GM23248 (cell line): ENCODE measurements around the gene ATP6V0B. TPM values are rescaled to one million over a fixed set of nuclear protein-coding genes. Genes with fewer than 3 reads are reported as not detected.

Experiments used
- DNase-seq: peaks from one replicate; pipeline ENCODE4 v3.0.0-alpha.2; 2015
- H2AFZ ChIP-seq: fragments of 200-600 bp; sonication (generic); 2 replicates; pipeline ENCODE4 v1.6.1; 2016; ENCODE audit warnings: antibody characterized with exemption
- H3F3A ChIP-seq: fragments of 200-600 bp; sonication (generic); 2 replicates; pipeline ENCODE4 v1.6.1; 2016; ENCODE audit warnings: mild to moderate bottlenecking, antibody characterized with exemption, mixed run types; ENCODE audit not compliant: insufficient read depth
- H3K27ac ChIP-seq: fragments of 200-600 bp; sonication (generic); 2 replicates; pipeline ENCODE4 v1.5.1; 2016; ENCODE audit warnings: mild to moderate bottlenecking
- H3K27me3 ChIP-seq: fragments of 200-600 bp; sonication (generic); replicated peaks from 2 replicates; pipeline ENCODE4 v1.6.1; 2016; ENCODE audit warnings: mild to moderate bottlenecking; ENCODE audit not compliant: insufficient read depth
- H3K36me3 ChIP-seq: fragments of 200-600 bp; sonication (generic); 2 replicates; pipeline ENCODE4 v1.6.1; 2016; ENCODE audit warnings: low read depth, mild to moderate bottlenecking
- H3K4me1 ChIP-seq: fragments of 200-600 bp; sonication (generic); 2 replicates; pipeline ENCODE4 v1.6.1; 2016; ENCODE audit warnings: mild to moderate bottlenecking; ENCODE audit not compliant: insufficient read depth
- H3K4me2 ChIP-seq: fragments of 200-600 bp; sonication (generic); one replicate; pipeline ENCODE4 v1.6.1; 2016; ENCODE audit warnings: mild to moderate bottlenecking; ENCODE audit not compliant: unreplicated experiment
- H3K4me3 ChIP-seq: fragments of 200-600 bp; sonication (generic); 2 replicates; pipeline ENCODE4 v1.5.1; 2016; ENCODE audit warnings: mild to moderate bottlenecking
- H3K79me2 ChIP-seq: fragments of 200-600 bp; sonication (generic); 2 replicates; pipeline ENCODE4 v1.6.1; 2016; ENCODE audit warnings: mild to moderate bottlenecking; ENCODE audit not compliant: insufficient read depth
- H3K9ac ChIP-seq: fragments of 200-600 bp; sonication (generic); 2 replicates; pipeline ENCODE4 v1.6.1; 2016; ENCODE audit warnings: mild to moderate bottlenecking
- H3K9me2 ChIP-seq: fragments of 200-600 bp; sonication (generic); 2 replicates; pipeline ENCODE4 v1.6.1; 2016; ENCODE audit warnings: mixed run types, mild to moderate bottlenecking, moderate library complexity; ENCODE audit not compliant: insufficient read depth
- H3K9me3 ChIP-seq: fragments of 200-600 bp; sonication (generic); one replicate; pipeline ENCODE4 v1.6.1; 2017; ENCODE audit warnings: low read depth
- H4K20me1 ChIP-seq: fragments of 200-600 bp; sonication (generic); 2 replicates; pipeline ENCODE4 v1.6.0; 2016; ENCODE audit not compliant: insufficient read depth
- EZH2 ChIP-seq: fragments of 200-600 bp; sonication (generic); IDR thresholded peaks from 2 replicates; pipeline ENCODE4 v1.6.1; 2018; ENCODE audit warnings: antibody characterized with exemption, mild to moderate bottlenecking; ENCODE audit not compliant: insufficient read depth, poor library complexity, severe bottlenecking
- EZH2phosphoT487 ChIP-seq: fragments of 200-600 bp; sonication (generic); IDR thresholded peaks from 2 replicates; pipeline ENCODE4 v1.6.1; 2018; ENCODE audit warnings: antibody characterized with exemption, moderate library complexity, mild to moderate bottlenecking, low read depth; ENCODE audit not compliant: insufficient read depth
- WGBS, 2 experiments: methylation state at CpG; one replicate each; pipeline ENCODE4 v1.1.6; 2015 to 2017; ENCODE audit warnings: low lambda C conversion rate in 2 of 2, low coverage in 1 of 2; ENCODE audit errors: missing lambda C conversion rate in 2 of 2; 5-methylcytosine and 5-hydroxymethylcytosine counted together
- in situ Hi-C: fragments of 300-500 bp; cut with MboI; formaldehyde crosslinking; loops from 2 replicates; pipeline ENCODE4 v1.15.0; 2020
- polyA plus RNA-seq: library from polyadenylated mRNA; unstranded; fragments of >200 nt; fragmentation: Nextera tagmentation; extraction: Ambion mirVana; gene quantifications from 2 replicates; pipeline ENCODE4 v1.2.1, GENCODE V29; 2016
- total RNA-seq: library from RNA; depleted of rRNA; stranded (reverse); fragments of >200 nt; shearing (Covaris generic); gene quantifications from 2 replicates; pipeline ENCODE4 v1.2.3, GENCODE V29; 2014

Gene ATP6V0B
- total and polyA plus RNA-seq, 2 experiments from 2014 or later: 140 to 177 TPM

DNA sequence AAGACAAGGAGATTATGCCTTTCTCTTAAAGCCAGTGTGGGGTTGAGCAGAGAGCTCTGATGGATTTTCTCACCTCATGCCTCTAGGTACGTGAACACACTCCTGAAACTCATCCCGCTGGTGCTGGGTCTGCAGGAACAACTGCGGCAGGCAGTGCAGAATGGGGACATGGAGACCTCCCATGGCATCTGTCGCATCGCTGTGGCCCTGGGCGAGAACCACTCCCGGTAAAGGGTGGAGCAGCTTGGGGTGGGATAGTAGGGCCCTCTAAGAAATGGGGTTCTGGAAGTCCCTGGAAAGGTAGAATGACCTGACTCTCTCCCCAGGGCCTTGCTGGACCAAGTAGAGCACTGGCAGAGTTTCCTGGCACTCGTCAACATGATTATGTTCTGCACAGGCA, 18.5 kb upstream of the ATP6V0B start:
- Histone ChIP-seq H3K9ac (no peak overlapping the region), H3K36me3 (peaks cover 5% of the 10 kb centered on the region; the same call in 1 of the 2 replicates), H3K27ac (no peak overlapping the region), H3K4me3 (no peak overlapping the region), H3K79me2 (peaks cover 32% of the 10 kb centered on the region), H4K20me1 (0 out of 2 replicates have a peak, but pooled peaks cover 6% of the 10 kb centered on the region), H3K27me3 (no peaks in the 10 kb centered on the region), H3K4me2 (no peak overlapping the region), H3K9me3 (no peaks in the 10 kb centered on the region), H2AFZ (no peak overlapping the region), H3K4me1 (no peaks in the 10 kb centered on the region), H3K9me2 (no peaks in the 10 kb centered on the region), H3F3A (no peaks in the 10 kb centered on the region)
- DNase-seq: no peak
- WGBS, 2 experiments: 96 to 98% methylated on average over 8 of the region's 8 CpGs
- TF ChIP-seq EZH2 (no peak), EZH2phosphoT487 (no peak)
- in situ Hi-C loops: no loop called here

DNA sequence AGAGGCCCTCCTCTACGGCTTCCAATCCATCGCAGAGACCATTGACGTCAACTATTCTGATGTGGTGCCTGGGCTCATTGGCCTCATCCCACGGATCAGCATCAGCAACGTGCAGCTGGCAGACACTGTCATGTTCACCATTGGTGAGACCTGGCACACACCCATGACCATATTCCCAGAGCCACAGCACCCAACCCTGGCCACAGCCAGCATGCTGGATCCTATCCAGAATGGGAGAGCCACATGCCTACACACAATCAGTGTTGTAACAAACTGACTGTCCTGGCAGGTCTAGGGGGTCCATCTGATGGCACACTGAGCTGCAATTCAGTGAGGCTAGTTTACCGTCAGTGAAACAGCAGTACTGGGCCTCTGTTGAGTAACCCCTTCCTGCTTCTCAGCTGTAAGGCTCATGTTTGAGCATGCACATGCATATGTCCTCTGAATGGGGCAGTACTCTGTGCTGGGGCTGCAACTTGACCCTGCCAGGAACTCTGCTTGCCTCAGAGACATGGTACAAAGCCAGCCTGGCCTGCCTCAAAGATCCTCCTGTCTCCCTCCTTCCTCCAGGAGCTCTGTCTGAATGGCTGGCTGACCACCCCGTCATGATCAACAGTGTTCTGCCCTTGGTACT, 17.2 kb upstream of the ATP6V0B start:
- peaks cover 5% of the 10 kb centered on the region; the same call in 1 of the 2 replicates for H3K36me3 ChIP-seq
- H3K4me2 ChIP-seq: no peak overlapping the region
- no peaks in the 10 kb centered on the region for H3K9me2 ChIP-seq
- H3K79me2 ChIP-seq: peaks cover 19% of the 10 kb centered on the region
- no peak for TF ChIP-seq EZH2
- TF ChIP-seq EZH2phosphoT487: no peak
- no peaks in the 10 kb centered on the region for H3K4me1 ChIP-seq
- no peaks in the 10 kb centered on the region for H3K9me3 ChIP-seq
- no peaks in the 10 kb centered on the region for H3F3A ChIP-seq
- no peak overlapping the region for H3K27ac ChIP-seq
- H3K9ac ChIP-seq: no peak overlapping the region
- WGBS, 2 experiments: 88% methylated on average over 7 of the region's 7 CpGs
- 0 out of 2 replicates have a peak, but pooled peaks cover 6% of the 10 kb centered on the region for H4K20me1 ChIP-seq
- H3K27me3 ChIP-seq: no peaks in the 10 kb centered on the region
- no peak overlapping the region for H2AFZ ChIP-seq
- H3K4me3 ChIP-seq: no peak overlapping the region
- no peak for DNase-seq
- in situ Hi-C loops: no loop called here

DNA sequence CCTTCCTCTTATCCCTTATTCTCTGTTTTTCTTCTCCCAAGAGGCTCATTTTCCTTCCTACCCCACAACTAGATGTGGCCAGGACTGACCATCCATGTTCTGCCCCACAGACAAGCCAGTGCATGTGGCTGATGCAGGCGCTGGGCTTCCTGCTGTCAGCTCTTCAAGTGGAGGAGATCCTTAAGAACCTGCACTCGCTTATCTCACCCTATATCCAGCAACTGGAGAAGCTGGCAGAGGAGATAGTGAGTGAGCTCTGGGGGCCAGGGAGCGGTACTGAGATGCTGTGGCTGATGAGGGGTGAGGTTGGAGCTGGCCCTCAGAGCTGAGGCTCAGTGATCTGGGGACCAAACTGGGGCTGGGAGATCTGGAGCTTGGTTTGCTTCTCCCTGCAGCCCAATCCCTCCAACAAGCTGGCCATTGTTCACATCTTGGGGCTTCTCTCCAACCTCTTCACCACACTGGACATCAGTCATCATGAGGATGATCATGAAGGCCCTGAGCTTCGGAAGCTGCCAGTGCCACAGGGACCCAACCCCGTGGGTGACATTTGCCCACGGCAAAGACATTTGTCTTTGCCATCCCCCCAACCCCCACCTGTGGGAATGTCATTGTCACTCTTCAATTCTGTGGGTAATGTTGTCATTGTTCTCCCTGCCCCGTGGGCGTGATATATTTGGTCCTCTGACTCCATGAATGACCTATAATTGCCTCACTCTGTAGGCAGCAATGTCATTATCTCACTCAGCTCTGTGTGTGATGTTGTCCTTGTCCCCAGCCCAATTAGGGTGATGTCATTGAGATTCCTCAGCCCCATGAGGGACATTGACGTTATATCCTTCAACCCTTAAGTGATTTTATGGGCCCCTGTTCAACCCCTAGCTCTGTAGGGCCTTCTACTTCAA, 16.2 kb upstream of the ATP6V0B start:
- no peak overlapping the region for H3K4me2 ChIP-seq
- 0 out of 2 replicates have a peak, but pooled peaks cover 6% of the 10 kb centered on the region for H4K20me1 ChIP-seq
- no peaks in the 10 kb centered on the region for H3F3A ChIP-seq
- H3K4me1 ChIP-seq: no peaks in the 10 kb centered on the region
- H3K9me3 ChIP-seq: no peaks in the 10 kb centered on the region
- H3K27ac ChIP-seq: no peak overlapping the region
- H2AFZ ChIP-seq: no peak overlapping the region
- H3K27me3 ChIP-seq: no peaks in the 10 kb centered on the region
- H3K79me2 ChIP-seq: peaks cover 8% of the 10 kb centered on the region
- H3K36me3 ChIP-seq: peaks cover 5% of the 10 kb centered on the region; the same call in 1 of the 2 replicates
- no peak overlapping the region for H3K4me3 ChIP-seq
- 88 to 91% methylated on average over 9 of the region's 9 CpGs for WGBS, 2 experiments
- TF ChIP-seq EZH2phosphoT487: no peak
- no peak for TF ChIP-seq EZH2
- H3K9ac ChIP-seq: no peak overlapping the region
- no peak for DNase-seq
- in situ Hi-C loops: no loop called here
- H3K9me2 ChIP-seq: no peaks in the 10 kb centered on the region

DNA sequence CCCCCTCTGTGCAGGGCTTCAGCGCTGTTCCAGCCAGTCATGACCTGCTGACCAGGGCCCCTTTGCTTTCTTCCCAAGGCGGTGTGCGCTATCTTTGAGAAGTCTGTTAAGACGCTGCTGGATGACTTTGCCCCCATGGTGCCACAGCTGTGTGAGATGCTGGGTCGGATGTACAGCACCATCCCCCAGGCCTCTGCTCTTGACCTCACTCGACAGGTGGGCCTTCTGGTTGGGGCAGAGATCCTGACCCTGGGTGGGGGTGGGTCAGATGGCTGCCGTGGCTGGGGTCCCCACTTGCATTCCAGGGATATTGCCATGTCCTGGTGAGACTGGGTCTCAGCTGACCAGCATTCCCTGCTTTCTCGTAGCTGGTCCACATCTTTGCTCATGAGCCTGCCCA, 14.0 kb upstream of the ATP6V0B start:
- in situ Hi-C loops: no loop called here
- H3K36me3 ChIP-seq: peaks cover 5% of the 10 kb centered on the region; the same call in 1 of the 2 replicates
- 0 out of 2 replicates have a peak, but pooled peaks cover 2% of the 10 kb centered on the region for H4K20me1 ChIP-seq
- H3K79me2 ChIP-seq: no peaks in the 10 kb centered on the region
- TF ChIP-seq EZH2phosphoT487: no peak
- no peak for TF ChIP-seq EZH2
- H3K4me2 ChIP-seq: no peak overlapping the region
- H3K9me3 ChIP-seq: no peaks in the 10 kb centered on the region
- no peaks in the 10 kb centered on the region for H3K27me3 ChIP-seq
- H3K9ac ChIP-seq: no peak overlapping the region
- H3K4me3 ChIP-seq: no peak overlapping the region
- no peak overlapping the region for H2AFZ ChIP-seq
- DNase-seq: no peak
- H3K4me1 ChIP-seq: no peaks in the 10 kb centered on the region
- no peaks in the 10 kb centered on the region for H3F3A ChIP-seq
- no peak overlapping the region for H3K27ac ChIP-seq
- 93 to 95% methylated on average over 7 to 8 of the region's 8 CpGs for WGBS, 2 experiments
- H3K9me2 ChIP-seq: no peaks in the 10 kb centered on the region
